Transverse colon (tissue), 4 donors: ENCODE measurements around the gene SP9.

Experiments used
- EP300 ChIP-seq: sonication (generic); formaldehyde crosslinking; IDR thresholded peaks from one replicate; pipeline ENCODE4 v1.6.1; 2017; ENCODE audit warnings: antibody characterized with exemption, low read depth
- POLR2A ChIP-seq: fragments of 450-650 bp; IDR thresholded peaks from one replicate; pipeline ENCODE4 v1.6.1; 2016; ENCODE audit warnings: antibody characterized with exemption, mild to moderate bottlenecking, moderate library complexity
- POLR2AphosphoS5 ChIP-seq, 3 donors: sonication (generic); formaldehyde crosslinking; IDR thresholded peaks; one replicate each; pipeline ENCODE4 v1.6.1; 2016; ENCODE audit warnings: antibody characterized with exemption in 3 of 3
- TF ChIP-seq, protein P1 (sequence below), 5 experiments: fragments of 200-600 bp in 3 of 5; fragments of 450-650 bp in 2 of 5; sonication (generic) in 3 of 5; IDR thresholded peaks; 1 replicate in 2 of 5; 2 replicates in 3 of 5; pipeline ENCODE4 v1.5.1; 2016 to 2017; ENCODE audit warnings: antibody characterized with exemption in 5 of 5, inconsistent platforms in 3 of 5, mild to moderate bottlenecking in 2 of 5, moderate library complexity in 1 of 5

DNA sequence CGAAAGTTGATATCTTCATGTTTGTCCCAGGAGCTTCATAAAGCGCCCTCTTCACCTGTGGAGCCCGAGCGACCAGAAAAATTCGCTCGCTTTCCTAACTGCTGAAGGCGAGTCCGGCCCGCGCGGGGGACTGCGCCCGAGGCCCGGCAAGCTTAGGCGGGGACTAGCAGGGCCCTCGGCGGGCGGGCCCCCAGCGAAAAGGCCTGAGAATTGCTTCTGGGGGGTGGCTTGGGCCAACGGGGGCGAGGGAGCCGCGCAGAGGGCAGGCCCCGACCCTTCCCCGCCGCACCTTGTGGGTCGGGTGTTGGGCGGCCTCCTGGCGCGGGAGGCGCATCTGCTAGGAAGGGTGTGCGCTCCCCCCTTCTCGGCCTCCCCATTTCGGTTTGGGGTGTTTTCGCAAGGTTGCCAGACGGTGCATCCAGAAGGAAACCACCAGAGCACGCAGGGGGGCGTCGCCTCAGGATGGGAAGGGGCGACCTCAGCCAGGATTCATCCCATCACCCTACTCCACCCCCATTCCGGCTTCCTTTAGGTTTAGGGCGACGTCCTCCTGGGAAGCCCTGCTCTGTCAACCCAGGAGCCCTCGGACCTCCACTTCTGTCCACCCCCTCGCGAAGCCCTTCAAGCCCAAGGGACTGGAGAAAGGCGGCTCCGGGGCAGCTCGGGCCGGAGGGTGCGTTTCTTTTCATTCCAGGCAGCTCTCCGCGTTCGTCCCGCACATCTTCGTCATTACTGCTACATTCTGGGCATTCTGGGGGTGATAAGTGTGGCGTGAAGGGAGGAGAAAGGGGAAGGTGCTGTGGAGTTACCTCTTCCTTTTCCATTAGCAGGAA lies 9.1 kb downstream of the SP9 start:
- no peak for TF ChIP-seq POLR2A
- TF ChIP-seq, protein P1, sequence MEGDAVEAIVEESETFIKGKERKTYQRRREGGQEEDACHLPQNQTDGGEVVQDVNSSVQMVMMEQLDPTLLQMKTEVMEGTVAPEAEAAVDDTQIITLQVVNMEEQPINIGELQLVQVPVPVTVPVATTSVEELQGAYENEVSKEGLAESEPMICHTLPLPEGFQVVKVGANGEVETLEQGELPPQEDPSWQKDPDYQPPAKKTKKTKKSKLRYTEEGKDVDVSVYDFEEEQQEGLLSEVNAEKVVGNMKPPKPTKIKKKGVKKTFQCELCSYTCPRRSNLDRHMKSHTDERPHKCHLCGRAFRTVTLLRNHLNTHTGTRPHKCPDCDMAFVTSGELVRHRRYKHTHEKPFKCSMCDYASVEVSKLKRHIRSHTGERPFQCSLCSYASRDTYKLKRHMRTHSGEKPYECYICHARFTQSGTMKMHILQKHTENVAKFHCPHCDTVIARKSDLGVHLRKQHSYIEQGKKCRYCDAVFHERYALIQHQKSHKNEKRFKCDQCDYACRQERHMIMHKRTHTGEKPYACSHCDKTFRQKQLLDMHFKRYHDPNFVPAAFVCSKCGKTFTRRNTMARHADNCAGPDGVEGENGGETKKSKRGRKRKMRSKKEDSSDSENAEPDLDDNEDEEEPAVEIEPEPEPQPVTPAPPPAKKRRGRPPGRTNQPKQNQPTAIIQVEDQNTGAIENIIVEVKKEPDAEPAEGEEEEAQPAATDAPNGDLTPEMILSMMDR (IDR thresholded peaks at IDR 0.05), result no peak
- no peak for TF ChIP-seq EP300
- TF ChIP-seq POLR2AphosphoS5 (IDR thresholded peaks at IDR 0.05), result no peak
